Activated CD4-positive, alpha-beta T cell treated with anti-CD3 and anti-CD28 coated beads for 36 hours (primary cell): ENCODE results near the gene CENPW. TPM values are rescaled to one million over a fixed set of nuclear protein-coding genes. Genes with fewer than 3 reads are reported as not detected.

ENCODE experiments used
- ATAC-seq: fragments of 200-7000 bp; cut with Tn5 transposase; one replicate; pipeline ENCODE4 v1.10.0; 2021; ENCODE audit warnings: mild to moderate bottlenecking, moderate library complexity
- CTCF ChIA-PET: fragments of 350-600 bp; sonication (Branson Sonifier 250); formaldehyde crosslinking; loops from one replicate; lab custom pipeline; 2021; ENCODE audit warnings: antibody characterized with exemption; lab: Charles Lee
- POLR2A ChIA-PET: fragments of 350-600 bp; sonication (Branson Sonifier 250); formaldehyde crosslinking; loops from one replicate; lab custom pipeline; 2021; ENCODE audit warnings: antibody characterized with exemption, inconsistent platforms; lab: Charles Lee
- DNase-seq: peaks from one replicate; pipeline ENCODE4 v3.0.0-alpha.2; 2020
- H3K27ac Mint-ChIP-seq: one replicate; pipeline ENCODE4 v1.8.0; 2021; ENCODE audit warnings: mixed read lengths
- H3K27me3 Mint-ChIP-seq: one replicate; pipeline ENCODE4 v1.8.0; 2021; ENCODE audit warnings: mixed read lengths
- H3K36me3 Mint-ChIP-seq: one replicate; pipeline ENCODE4 v1.8.0; 2021; ENCODE audit warnings: low read depth, mixed read lengths
- H3K4me1 Mint-ChIP-seq: one replicate; pipeline ENCODE4 v1.8.0; 2021; ENCODE audit warnings: mixed read lengths
- H3K4me3 Mint-ChIP-seq: one replicate; pipeline ENCODE4 v1.8.0; 2021; ENCODE audit warnings: mild to moderate bottlenecking, moderate library complexity, mixed read lengths
- H3K9me3 Mint-ChIP-seq: one replicate; pipeline ENCODE4 v1.8.0; 2021; ENCODE audit warnings: low read depth, mixed read lengths
- intact Hi-C, 2 experiments: fragments of 100-400 bp; cut with DNase I in 1 of 2; cut with micrococcal nuclease in 1 of 2; formaldehyde crosslinking; loops; one replicate each; pipeline versions ENCODE4 v1.14.2 to v1.15.1; 2022 to 2024; cut with DNase I, micrococcal nuclease
- total RNA-seq, 2 experiments: library from RNA; stranded (reverse); gene quantifications; one replicate each; pipeline ENCODE4 v1.2.3, GENCODE V29; 2021

The CENPW gene
- total RNA-seq, 2 experiments from 2014 or later, result 44.1 to 63.6 TPM

DNA sequence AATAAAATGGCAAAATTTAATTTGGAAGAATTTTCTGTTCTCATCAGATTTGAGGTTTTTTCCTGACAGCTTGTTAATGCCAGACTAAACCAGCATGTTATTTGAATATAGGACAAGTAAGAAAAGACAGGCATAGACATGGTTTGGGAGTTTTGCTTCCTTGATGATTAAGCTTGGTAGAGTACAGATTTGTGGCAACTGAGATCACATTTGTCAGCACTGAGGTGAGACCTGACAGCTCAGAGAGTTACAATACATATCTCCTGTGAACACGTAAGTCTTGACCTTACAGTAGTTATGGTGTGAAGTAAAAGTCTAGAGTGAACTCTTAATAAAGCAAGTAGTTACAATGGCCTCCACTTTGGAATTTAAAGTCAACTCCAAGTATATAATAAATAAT is 34.5 kb downstream of the CENPW start:
- DNase-seq, result no peak
- no peak overlapping the region for H3K4me3 Mint-ChIP-seq
- no peaks in the 10 kb centered on the region for H3K36me3 Mint-ChIP-seq
- ATAC-seq, result no peak
- H3K4me1 Mint-ChIP-seq, result no peaks in the 10 kb centered on the region
- intact Hi-C loops, result no loop called here
- CTCF ChIA-PET, result no interaction called here
- H3K9me3 Mint-ChIP-seq, result no peaks in the 10 kb centered on the region
- POLR2A ChIA-PET, result no interaction called here
- no peaks in the 10 kb centered on the region for H3K27me3 Mint-ChIP-seq
- H3K27ac Mint-ChIP-seq, result no peak overlapping the region

DNA sequence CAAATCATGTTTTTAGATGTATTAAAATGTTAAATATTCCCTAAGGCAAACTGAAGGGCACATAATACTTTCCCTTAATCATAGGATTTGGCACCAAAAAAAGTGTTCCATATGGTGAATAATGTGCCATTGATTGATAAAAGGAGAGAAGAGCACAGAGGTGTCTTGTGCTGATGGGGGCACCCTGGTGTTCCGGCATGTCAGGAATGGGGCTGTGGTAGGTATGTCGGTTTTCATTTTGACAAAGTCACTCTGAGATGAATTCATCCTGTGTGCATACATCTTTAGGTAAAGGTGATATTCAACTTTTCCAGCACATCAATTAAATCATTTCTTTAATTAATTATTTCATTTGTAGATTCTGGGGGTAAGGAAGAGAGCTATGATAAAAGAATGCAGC is 36.8 kb downstream of the CENPW start:
- H3K4me3 Mint-ChIP-seq, result no peak overlapping the region
- ATAC-seq, result no peak
- DNase-seq, result no peak
- H3K27ac Mint-ChIP-seq, result no peak overlapping the region
- CTCF ChIA-PET, result interaction anchor here (1.0 kb wide), 1 partner anchor 16 kb away, joined by 3 read pairs; no protein-coding TSS in a partner anchor
- intact Hi-C loops, result no loop called here
- H3K4me1 Mint-ChIP-seq, result no peaks in the 10 kb centered on the region
- no peaks in the 10 kb centered on the region for H3K27me3 Mint-ChIP-seq
- no peaks in the 10 kb centered on the region for H3K36me3 Mint-ChIP-seq
- H3K9me3 Mint-ChIP-seq, result peaks cover 3% of the 10 kb centered on the region
- POLR2A ChIA-PET, result no interaction called here

DNA sequence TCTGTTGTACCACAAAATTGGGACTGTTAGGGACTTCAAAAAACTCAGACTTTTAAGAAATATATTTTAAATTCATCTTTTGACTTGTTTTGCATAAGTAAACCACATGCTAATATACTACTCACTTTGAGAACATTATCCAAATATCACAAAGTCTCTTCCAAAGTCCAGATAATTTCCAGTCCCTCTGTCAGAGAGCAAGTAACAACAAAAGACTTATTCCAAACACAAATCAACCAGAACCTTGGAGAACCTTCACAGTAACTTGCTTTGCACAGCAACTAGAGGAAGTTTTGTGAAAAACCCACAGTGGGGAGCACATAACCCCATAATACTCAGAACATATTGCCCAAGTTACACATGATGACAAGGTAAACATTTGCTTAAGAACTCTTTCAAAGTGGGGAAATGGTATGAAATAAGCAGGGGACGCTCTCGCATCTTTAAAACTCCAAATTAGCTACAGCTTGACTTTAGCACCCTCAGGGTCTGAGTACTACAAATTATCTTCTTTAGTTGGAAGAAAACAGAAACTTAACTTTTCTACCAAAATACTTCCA is 37.8 kb downstream of the CENPW start:
- no peak overlapping the region for H3K4me3 Mint-ChIP-seq
- H3K4me1 Mint-ChIP-seq, result no peaks in the 10 kb centered on the region
- intact Hi-C loops, result no loop called here
- no peaks in the 10 kb centered on the region for H3K27me3 Mint-ChIP-seq
- DNase-seq, result no peak
- no peak overlapping the region for H3K27ac Mint-ChIP-seq
- ChIA-PET POLR2A (no interaction called here), CTCF (no interaction called here)
- no peaks in the 10 kb centered on the region for H3K36me3 Mint-ChIP-seq
- ATAC-seq, result no peak
- H3K9me3 Mint-ChIP-seq, result peaks cover 6% of the 10 kb centered on the region

DNA sequence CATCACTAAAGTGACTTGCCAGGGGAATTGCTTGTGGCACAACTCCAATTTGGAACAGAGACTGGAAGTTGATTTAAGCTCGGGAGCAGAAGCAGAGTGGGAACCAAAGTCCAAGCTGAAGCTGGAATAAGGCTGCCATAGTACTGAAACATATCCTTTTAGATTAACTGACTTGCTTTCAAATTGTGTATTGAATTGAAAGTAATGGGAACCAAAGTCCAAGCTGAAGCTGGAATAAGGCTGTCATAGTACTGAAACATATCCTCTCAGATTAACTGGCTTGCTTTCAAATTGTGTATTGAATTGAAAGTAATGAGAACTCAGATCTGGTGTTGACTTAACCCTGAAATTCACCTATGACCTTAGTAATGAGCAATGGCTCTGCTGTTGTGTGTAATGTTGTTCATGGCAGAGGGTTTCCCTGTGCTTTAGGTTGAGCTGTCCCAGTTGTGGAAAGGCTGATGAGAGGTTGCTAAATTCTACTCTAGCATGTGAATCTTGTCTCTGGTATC is 40.2 kb downstream of the CENPW start:
- Mint-ChIP-seq H3K27ac (no peak overlapping the region), H3K27me3 (no peaks in the 10 kb centered on the region), H3K9me3 (peaks cover 16% of the 10 kb centered on the region), H3K4me3 (no peak overlapping the region), H3K4me1 (no peaks in the 10 kb centered on the region), H3K36me3 (no peaks in the 10 kb centered on the region)
- intact Hi-C loops, result no loop called here
- ChIA-PET CTCF (no interaction called here), POLR2A (no interaction called here)
- ATAC-seq (no peak), DNase-seq (no peak)

DNA sequence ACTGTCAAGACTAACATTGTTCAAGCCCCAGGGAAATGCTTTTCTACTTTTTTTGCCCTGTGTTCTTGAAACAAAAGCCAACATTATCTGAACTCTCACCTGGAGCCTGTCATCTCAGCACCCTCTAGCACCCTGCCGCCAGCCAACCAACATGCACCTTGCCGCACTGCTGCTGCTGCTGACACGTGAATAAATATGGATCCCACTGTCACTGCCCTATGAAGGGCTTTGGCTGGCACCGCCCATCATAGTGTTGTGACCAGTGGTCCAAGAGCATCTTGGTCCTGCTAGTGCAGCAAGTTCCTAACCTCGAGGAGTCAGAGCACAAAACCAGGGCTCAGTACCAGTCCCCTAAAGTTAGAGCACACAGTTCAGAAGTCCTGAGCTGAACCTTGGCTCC is 41.6 kb downstream of the CENPW start:
- DNase-seq (no peak), ATAC-seq (no peak)
- H3K4me1 Mint-ChIP-seq, result no peaks in the 10 kb centered on the region
- H3K36me3 Mint-ChIP-seq, result no peaks in the 10 kb centered on the region
- intact Hi-C loops, result no loop called here
- no peak overlapping the region for H3K27ac Mint-ChIP-seq
- H3K9me3 Mint-ChIP-seq, result peaks cover 18% of the 10 kb centered on the region
- POLR2A ChIA-PET, result no interaction called here
- no peak overlapping the region for H3K4me3 Mint-ChIP-seq
- no peaks in the 10 kb centered on the region for H3K27me3 Mint-ChIP-seq
- CTCF ChIA-PET, result no interaction called here

DNA sequence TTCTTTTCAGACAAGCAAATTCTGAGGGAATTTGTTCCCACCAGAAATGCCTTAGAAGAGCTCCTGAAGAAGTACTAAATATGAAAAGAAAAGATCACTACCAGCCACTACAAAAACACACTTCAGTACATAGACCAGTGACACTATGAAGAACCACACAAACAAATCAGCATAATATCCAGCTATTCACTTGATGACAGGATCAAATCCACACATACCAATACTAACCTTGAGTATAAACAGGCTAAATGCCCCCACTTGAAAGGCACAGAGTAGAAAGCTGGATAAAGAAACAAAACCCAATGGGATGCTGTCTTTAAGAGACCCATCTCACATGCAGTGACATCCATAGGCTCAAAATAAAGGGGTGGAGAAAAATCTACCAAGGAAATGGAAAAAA is 43.3 kb downstream of the CENPW start:
- peaks cover 18% of the 10 kb centered on the region for H3K9me3 Mint-ChIP-seq
- intact Hi-C loops, result no loop called here
- H3K4me1 Mint-ChIP-seq, result no peaks in the 10 kb centered on the region
- H3K27ac Mint-ChIP-seq, result no peak overlapping the region
- H3K27me3 Mint-ChIP-seq, result no peaks in the 10 kb centered on the region
- ATAC-seq, result no peak
- H3K36me3 Mint-ChIP-seq, result no peaks in the 10 kb centered on the region
- ChIA-PET POLR2A (no interaction called here), CTCF (no interaction called here)
- DNase-seq, result no peak
- no peak overlapping the region for H3K4me3 Mint-ChIP-seq

DNA sequence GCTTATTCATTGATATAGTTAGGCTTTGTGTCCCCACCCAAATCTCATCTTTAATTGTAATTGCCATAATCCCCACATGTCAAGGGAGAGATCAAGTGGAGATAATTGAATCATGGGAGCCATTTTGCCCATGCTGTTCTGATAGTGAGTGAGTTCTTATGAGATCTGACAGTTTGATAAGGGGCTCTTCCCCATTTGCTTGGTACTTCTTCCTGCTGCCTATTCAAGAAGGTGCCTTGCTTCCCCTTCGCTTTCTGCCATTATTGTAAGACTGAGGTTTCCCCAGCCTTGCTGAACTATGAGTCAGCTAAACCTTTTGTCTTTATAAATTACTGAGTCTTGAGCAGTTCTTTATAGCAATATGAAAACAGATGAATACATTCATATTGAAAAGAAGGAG is 45.6 kb downstream of the CENPW start:
- DNase-seq, result no peak
- no peak for ATAC-seq
- CTCF ChIA-PET, result no interaction called here
- POLR2A ChIA-PET, result no interaction called here
- Mint-ChIP-seq H3K36me3 (no peaks in the 10 kb centered on the region), H3K9me3 (peaks cover 18% of the 10 kb centered on the region), H3K4me3 (no peak overlapping the region), H3K27me3 (no peaks in the 10 kb centered on the region), H3K27ac (no peak overlapping the region), H3K4me1 (no peaks in the 10 kb centered on the region)
- intact Hi-C loops, result no loop called here

DNA sequence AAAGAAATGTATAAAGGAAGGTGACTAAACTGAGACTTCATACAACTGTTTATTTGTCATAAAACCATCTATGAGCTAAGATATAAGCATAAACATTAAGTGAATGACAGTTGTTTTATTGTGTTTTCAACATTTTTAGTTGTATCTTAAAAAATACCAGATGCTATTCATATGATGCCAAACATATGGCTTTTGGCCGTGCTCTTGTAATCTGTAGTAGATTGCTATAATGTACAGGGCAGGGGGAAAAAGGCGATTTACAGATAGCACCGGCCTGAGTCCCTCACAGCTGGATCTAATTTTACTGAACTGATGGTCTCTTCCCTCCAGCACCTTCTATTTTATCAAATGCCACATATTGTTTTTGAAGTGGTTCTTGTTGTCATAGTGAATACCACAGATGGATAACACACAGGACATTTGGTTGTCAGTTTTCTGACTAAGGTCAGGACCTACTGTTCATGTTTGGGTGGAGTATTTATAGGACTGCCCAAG is 48.2 kb downstream of the CENPW start:
- Mint-ChIP-seq H3K27ac (no peak overlapping the region), H3K9me3 (peaks cover 10% of the 10 kb centered on the region), H3K36me3 (no peaks in the 10 kb centered on the region), H3K27me3 (no peaks in the 10 kb centered on the region), H3K4me1 (no peaks in the 10 kb centered on the region), H3K4me3 (no peak overlapping the region)
- intact Hi-C loops, result no loop called here
- no peak for DNase-seq
- no peak for ATAC-seq
- ChIA-PET CTCF (no interaction called here), POLR2A (no interaction called here)

DNA sequence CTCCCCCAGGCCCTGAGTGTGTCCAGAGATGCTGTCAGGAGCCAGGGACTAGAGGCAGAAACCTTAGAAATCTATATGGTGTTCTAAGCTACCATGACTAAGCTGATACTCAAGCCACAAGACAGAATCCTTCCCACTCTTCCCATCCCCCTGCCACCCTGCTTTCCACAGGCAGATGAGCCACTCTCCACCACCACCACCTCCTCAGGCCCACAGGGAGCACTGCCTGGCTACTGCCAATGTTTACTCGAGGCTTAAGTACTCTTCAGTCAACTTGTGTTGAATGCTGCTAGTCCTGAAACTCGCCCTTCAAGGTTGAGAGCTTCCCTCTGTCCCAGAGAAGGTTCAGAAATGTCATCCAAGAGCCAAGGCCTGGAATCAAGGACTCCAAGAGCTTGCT is 56.2 kb downstream of the CENPW start:
- ChIA-PET CTCF (no interaction called here), POLR2A (no interaction called here)
- no peak for DNase-seq
- H3K27ac Mint-ChIP-seq, result no peak overlapping the region
- no peaks in the 10 kb centered on the region for H3K4me1 Mint-ChIP-seq
- no peaks in the 10 kb centered on the region for H3K27me3 Mint-ChIP-seq
- H3K4me3 Mint-ChIP-seq, result no peak overlapping the region
- H3K36me3 Mint-ChIP-seq, result no peaks in the 10 kb centered on the region
- ATAC-seq, result no peak
- intact Hi-C loops, result no loop called here
- H3K9me3 Mint-ChIP-seq, result no peaks in the 10 kb centered on the region
